HG03025 (cell line): ENCODE measurements around the gene SNCAIP.

Experiments used
- ATAC-seq: cut with Tn5 transposase; IDR thresholded peaks from one replicate; pipeline ENCODE4 v1.9.1; 2021; ENCODE audit warnings: mild to moderate bottlenecking, moderate library complexity; ENCODE audit not compliant: unreplicated experiment, low FRiP score

Gene SNCAIP

GRCh38 chr5:122311961-122312590 lies at the start of gene SNCAIP:
Gene SNCAIP, plus strand, starts transcription at chr5:122312237. Its CDS starts 78,898 bp downstream, at chr5:122391135.
- peak; percentile 63 for ATAC-seq

DNA sequence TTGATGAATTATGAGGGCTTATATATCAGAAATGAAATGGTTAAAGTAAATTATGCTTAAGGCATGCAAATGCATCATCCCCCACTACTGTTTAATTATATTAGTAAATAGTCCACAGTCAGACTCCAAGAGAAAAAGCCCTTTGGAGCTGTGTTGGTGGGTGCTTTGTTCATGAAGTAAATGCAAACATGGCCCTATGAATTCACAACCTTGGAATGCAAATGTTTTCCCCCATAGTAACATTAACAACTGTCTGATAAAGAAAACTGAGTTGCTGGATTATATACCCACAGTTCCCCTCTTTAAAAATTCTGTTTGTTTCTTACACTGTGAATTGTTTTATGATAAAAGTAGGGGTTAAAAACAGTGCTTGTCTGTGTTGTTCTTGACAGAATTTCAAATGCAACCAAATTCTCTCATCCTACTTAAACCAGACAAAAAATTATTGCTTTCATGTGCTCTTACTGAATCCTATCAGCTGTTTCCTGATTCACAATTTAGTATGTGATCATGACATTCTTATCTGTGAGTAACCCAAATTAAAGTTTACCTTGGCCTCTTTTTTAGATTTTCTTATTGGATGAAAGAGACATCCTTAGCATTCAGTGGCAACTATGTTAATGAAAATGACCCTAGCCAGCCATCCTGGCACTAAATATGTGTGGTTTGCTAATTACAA lies 48.5 kb upstream of the SNCAIP start:
- no peak for ATAC-seq

- ATAC-seq = no peak
Measured at GRCh38 chr5:122264610-122265009, 47.4 kb upstream of the SNCAIP start.

- no peak for ATAC-seq
Measured at GRCh38 chr5:122267185-122267584, 44.9 kb upstream of the SNCAIP start.

- no peak for ATAC-seq
Measured at GRCh38 chr5:122273696-122274095, 38.3 kb upstream of the SNCAIP start.

DNA sequence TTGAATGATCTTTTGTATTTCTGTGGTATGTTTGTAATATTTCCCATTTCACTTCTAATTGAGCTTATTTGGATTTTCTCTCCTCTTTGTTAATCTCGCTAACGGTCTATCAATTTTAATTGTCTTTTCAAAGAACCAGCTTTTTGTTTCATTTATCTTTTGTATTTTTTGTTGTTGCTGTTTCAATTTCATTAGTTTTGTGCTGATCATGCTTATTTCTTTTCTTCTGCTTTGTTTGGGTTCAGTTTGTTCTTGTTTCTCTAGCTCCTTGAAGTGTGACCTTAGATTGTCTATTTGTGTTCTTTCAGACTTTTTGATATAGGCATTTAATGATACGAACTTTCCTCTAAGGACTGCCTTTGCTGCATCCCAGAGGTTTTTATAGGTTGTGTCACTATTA lies 28.4 kb upstream of the SNCAIP start:
- ATAC-seq = no peak

DNA sequence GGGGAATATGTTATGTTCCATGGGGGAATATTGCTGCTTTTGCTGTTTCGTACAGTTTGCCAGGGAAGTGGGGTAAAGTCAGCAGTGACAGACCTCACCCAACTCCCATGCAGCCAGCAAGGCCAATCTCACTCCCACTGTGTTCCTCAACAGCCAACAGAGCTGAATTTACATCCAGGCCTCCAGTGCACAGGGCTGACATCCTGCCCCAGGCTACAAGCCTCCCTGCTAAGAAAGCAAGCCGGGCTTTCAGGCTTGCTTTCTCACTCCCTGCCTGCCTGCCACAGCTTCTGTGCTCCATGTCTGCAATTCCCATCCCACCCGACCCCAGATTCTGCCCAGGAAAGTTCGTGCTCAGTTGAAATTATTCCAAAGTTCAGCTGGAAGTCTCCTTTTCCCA lies 25.5 kb upstream of the SNCAIP start:
- ATAC-seq = no peak

- no peak for ATAC-seq
Measured at GRCh38 chr5:122287101-122287500, 24.9 kb upstream of the SNCAIP start.

DNA sequence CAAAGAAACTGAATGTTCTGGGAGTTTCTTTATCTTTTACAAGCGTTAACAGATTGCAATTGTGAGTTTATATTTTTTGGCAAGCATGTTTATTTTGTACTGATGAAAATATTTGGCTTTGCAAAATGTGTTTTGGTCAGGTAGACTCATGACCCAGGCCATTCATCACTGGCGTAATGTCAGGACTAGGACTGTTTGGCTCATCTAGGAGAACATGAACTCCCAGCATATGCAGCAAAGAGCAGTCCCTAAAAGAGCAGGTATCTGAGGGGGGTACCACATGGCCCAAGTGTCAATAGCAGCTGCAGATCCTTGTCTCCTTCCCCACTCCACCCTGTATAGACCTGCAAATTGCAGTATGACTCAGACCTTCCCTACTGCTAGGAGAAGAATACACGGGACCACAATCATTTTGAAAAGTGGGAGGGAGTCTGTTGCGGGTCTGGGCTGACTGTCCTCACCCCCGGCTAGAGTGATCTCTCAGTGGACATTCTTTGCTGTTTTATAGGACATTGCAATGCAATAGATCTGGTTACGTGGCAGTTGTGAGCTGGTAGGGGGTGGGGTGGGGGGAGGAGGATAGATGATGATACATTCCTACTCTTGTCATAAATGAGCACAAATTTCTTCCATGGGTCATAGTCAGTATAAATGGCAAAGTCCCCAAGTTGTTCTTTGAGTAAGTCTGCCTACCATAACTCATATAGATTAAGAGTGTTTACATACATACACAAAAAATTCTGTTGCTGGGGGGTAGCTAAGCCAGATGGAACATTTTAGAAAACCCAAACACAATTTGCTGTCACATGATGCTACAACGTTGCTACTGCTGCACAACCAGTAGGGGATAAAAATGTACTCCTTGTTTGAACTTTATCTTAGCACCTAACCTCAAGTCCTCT lies 20.8 kb upstream of the SNCAIP start:
- no peak for ATAC-seq

- ATAC-seq = no peak
Measured at GRCh38 chr5:122292332-122292731, 19.7 kb upstream of the SNCAIP start.

DNA sequence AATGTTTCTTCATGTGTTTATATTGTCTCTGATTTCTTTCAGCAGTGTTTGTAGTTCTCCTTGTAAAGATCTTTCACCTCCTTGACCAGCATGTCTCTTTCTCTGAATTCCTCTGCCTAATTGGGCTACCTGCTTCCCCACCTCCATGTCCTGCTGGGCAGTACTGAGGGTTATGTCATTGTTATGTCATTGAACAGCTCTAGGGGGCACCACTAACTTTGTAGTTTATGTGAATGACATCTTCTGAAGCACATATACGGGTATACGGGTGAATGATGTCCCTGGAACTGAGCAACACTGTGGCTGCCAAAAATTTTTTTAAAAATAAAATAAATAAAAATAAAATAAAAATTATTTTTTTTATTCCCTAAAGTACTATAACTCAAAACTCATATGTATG lies 16.9 kb upstream of the SNCAIP start:
- ATAC-seq = no peak

DNA sequence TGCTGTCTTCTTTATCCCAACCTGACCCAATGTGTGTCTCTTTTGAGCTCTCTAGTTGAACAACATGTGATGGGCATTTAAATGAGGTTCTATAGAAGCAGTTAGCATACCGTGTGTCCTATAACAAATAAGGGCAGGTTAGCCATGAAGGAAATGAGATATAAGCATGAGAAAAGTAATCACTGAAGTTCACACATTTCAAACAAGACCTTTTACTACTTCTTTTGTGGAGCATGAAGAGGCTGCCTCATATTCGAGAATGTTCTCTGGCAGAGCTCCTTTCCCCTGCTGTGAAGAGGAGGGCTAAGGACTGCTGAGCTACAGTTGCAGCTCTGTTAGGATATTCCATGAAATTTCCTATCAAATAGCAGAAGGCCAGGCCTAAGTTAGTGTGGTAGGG lies 15.2 kb upstream of the SNCAIP start:
- ATAC-seq = no peak

DNA sequence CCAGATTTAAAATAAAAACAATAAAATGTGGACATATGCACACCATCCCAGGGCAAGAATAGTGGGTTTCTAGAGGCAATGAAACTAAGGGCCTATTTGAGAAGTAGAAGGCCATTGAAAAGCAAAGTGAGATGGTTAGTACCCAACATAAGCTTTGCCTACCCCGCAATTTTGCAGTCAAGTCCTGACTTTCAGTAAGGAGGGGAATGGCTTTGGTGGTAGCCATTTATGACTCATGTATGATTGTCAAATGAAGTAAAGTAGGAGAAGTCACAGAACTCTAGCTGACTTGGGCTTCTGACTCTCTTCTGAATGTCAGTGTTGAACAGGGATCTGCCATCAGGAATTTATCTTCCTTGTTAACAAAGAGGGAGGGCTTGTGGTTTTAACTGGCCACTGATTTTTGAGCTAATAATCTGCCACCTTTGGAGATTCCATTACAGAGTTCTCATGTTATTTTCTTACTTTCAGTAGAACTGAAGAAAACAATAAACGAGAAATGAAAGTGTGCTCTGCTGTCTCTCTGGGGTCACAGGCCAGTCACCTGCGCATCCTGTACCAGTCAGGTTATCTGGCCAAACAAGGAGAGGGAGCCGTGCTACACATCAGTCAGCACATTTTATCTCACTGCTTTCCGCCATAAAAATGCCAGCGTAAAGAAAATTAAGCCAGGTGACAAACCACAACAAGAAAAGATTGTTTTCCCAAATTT lies 14.3 kb upstream of the SNCAIP start:
- ATAC-seq = peak; percentile 95

DNA sequence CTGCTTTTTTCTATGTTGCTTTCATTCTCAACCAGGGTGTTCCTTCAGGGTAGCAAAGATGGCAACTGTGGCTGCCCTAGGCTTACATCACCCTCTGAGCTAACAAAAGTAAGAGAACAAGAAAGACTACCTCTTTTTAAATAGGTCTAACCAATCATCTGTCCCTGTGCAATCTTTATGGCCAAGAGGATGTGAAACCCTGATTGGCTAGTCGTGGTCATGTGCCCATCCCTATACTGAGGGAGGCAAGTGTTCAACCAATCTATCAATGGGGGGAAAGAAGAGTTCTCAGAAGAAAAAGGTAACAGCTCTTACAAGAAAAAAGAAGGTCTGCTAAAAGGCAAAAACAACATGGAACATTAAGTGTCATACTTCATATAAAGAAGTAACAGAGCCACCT lies 11.7 kb upstream of the SNCAIP start:
- ATAC-seq = no peak

DNA sequence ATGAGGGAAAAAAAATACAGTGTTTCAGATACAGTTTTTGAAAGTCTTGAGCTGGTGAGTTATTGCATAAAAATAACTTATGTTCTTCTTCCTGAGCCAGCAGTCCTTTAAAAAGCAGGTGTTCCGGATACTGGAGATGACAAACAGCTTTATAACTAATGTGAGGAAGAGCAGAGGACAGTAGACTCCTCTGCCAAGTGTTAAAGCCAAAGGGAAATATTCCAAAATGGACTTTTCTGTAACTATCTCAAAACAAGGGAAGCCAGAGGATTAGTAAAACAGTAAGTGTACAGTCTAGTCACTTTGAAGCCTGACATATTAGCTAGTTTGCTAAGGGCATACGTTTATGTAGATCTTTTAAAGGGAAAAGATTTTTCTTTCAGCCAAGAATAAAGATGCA lies 11.0 kb upstream of the SNCAIP start:
- no peak for ATAC-seq

DNA sequence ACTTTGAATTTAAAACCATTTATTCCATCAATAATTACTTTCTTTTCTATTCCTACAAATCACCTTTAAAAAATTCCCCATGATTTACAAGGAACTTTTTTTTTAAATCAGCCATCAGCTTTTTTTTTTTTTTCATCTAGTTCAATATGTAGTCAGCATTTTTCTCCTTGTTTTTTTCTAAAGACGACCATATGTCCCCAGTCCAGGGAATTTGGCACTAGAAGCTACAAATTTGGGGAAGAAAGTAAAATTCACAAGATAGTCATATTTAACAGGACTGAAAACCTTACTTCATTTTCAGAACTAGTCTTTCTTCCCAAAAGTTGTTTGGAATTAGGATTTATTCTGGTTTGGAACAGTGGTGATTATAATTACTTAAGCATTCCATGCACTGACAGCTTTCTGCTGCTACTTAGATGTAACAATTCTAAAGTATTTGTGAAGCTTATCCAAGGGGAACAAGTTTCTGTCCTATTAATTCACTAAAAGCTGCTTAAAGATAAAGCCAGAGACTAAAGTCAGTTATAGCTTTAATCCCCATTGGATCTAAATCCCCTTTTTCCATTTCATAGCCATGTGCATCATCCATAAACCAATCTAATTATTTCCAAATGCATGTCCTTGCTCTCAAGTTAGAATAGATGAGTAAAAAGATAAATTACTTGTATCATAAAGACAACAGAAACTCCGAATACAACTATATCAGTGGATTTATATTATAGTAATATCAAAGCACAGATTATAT lies 7.4 kb upstream of the SNCAIP start:
- no peak for ATAC-seq

DNA sequence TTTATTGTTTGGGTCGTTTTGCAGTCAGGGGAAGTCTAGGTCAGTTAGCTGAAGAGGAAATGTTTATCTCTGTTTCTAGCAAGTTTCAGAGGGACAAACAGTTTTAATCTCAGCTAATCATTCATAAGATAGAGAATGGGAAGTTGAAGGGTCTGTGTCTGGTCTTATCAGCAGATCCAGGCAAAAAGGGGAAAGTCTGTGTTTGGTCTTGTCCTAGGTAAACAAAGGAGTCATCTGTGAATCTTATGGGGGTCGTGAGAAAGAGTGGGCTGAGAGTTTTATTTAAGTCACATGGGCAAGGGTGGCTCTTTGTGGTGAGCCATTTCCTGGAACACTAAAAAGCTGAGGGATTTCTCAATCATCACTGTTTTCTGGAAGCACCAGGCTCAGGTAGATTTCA lies 5.6 kb upstream of the SNCAIP start:
- ATAC-seq = no peak

DNA sequence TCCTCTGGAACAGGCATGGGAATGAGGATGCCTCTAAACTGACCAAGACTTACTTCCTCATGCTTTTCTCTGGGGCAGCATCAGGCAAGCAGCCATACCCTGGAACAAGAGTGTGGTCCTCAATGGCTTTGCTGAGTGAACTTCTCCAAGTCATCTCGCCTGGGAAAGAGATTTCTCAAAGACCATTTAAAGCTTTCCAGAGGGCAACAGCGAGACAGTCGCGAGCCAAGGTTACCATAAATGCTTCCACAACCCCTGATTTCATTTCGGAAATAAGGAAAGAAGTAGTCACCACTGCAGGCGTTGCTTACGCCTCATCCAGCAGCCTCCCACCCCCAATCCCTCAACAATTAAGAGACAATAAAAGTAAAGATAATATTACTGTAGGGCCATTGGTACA lies 1.1 kb upstream of the SNCAIP start:
- no peak for ATAC-seq

GRCh38 chr5:122311497-122311960 lies 508 bp upstream of the SNCAIP start:
- ATAC-seq = peak; percentile 5
